LNCAP (cell line): ENCODE data around the gene CKAP5.

ENCODE experiments used
- CTCF ChIP-seq: fragments of 450-650 bp; IDR thresholded peaks from 2 replicates; pipeline ENCODE4 v1.5.1; 2017; ENCODE audit warnings: mild to moderate bottlenecking

Gene CKAP5

DNA sequence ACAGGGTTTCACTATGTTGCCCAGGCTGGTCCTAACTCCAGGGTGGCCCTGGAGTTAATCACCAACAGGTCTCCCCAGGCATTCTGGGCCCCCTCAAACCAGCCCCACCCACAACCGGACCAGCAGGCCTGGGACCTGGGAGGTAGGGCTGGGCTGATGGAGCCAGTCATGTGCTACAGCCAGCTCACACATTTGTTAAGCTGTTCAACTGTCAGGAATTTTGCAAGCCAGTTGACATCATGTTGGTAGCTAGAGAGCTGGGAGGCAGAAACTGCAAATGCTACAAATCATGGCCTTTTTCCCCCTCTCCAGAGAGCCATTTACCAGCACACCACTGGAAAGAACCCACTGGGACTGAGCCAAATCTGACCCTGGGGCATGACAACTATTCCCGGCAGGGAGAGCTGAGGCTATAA lies 152.5 kb downstream of the CKAP5 start:
- no peak for TF ChIP-seq CTCF
